DMS53 treated with DMSO at 0.1 percent for 48 hours (cell line): ENCODE data around the gene ARL11.
"Not testable (repeated sequence)": the region's sequence is repeated elsewhere in the genome, so short reads cannot be mapped to it uniquely, and the experiment has no call there.

Experiments used
- DNase-seq: peaks from one replicate; lab custom pipeline; 2025; ENCODE audit not compliant: unreplicated experiment; lab: John Stamatoyannopoulos, UW

The ARL11 gene

DNA sequence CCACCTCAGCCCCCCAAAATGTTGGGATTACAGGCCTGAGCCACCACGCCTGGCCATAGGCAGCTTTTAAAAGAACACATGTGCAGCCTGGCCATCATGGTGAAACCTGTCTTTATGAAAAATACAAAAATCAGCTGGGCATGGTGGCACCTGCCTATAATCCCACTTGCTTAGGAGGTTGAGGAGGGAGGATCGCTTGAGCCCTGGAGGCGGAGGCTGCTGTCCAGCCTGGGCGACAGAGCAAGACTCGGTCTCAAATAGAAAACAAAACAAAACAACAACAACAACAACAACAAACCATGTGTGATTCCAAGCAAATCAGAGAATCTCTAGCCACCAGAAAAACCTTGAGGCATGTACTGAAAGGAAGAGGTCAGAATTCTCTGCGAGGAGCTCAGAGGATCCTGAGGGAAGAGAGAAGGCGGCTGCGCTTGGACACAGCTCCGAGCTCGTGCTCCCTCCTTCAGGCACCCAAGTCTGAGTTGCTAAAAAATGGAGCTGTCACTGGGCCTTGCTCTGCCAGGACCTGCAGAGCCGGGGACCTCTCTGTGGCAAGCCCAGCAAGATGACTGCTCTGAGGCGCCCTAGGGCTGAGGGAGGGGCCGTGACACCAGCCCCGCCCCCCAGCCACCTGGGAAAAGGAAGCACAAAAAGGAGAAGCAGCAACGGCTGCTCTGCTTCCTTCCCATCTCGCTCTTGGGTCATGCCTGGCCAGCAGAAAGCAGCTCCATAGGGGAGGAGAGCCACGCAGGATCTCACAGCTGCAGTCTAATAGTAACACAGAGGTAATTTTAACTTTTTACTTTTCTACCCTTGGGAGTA is at the start of gene ARL11:
Gene ARL11 (plus strand): TSS at position 677 of the 822 bp plus-strand sequence. CDS start 1,941 bp downstream, outside the sequence.
- DNase-seq: no peak

DNA sequence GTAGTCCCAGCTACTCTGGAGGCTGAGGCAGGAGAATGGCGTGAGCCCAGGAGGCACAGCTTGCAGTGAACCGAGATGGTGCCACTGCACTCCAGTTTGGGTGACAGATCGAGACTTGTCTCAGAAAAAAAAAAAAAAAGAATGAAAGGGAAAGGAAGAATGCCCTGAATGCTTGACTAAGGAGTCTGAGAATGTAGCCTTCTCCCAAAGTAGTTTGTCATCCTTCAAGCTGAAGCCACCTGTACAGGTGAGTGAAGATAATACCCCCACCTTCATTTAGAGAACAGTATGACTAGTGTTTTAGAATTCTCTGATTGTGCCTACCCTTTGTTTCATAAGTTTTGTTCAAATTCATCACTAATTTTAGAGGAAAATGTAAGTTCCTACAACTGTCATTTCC is 48.8 kb upstream of the ARL11 start:
- no peak for DNase-seq

DNA sequence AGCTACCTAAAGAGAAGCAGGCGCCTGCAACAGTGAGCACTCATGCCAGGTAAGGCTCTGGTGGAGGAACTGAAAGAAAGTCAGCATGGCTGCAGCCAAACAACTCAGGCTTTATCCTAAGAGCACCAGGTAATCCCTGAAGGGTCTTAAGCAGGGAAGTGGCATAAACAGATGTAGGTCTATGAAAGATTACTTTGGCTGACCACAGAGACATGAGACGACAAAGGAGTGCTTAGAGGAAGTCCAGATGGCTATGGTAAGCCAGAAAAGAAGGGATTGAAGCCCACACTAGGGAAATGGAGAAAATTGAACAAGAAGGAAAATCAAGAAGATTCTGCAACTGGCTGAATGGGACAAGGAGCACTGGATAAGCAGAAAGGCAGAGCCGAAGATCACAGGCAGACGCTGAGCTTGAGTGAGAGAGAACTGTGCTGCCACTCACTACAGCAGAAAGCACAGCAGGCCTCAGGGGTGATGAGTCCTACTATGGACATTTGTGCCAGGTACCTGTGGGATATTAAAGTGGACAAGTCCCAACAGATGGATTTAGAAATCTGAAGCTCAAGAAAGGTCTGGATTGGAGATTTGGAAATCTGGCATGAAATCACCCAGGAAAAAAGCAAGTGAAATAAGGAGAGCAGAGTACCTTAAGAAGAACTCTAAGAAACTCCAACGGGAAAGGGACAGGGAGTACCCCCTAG is 47.2 kb upstream of the ARL11 start:
- DNase-seq: no peak

DNA sequence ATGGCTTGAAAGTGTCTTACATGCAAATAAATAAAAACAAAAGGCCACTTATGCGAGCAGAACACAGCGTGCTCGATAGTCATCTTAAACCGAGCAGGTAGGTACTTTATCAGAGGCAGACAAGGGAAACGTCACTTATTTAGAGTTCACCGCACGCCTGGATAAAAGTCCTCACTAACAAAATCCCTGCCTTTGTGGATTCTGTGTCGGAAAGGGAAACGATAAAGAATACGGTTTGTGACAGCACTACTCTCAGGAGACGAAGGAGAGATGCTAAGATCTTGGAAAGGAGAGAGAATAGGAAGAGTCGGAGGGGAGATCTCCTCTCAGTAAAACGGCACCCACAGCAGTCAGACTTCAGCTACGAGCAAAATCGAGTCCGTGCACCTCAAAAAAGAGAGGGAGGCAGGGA is 43.5 kb upstream of the ARL11 start:
- DNase-seq: no peak

DNA sequence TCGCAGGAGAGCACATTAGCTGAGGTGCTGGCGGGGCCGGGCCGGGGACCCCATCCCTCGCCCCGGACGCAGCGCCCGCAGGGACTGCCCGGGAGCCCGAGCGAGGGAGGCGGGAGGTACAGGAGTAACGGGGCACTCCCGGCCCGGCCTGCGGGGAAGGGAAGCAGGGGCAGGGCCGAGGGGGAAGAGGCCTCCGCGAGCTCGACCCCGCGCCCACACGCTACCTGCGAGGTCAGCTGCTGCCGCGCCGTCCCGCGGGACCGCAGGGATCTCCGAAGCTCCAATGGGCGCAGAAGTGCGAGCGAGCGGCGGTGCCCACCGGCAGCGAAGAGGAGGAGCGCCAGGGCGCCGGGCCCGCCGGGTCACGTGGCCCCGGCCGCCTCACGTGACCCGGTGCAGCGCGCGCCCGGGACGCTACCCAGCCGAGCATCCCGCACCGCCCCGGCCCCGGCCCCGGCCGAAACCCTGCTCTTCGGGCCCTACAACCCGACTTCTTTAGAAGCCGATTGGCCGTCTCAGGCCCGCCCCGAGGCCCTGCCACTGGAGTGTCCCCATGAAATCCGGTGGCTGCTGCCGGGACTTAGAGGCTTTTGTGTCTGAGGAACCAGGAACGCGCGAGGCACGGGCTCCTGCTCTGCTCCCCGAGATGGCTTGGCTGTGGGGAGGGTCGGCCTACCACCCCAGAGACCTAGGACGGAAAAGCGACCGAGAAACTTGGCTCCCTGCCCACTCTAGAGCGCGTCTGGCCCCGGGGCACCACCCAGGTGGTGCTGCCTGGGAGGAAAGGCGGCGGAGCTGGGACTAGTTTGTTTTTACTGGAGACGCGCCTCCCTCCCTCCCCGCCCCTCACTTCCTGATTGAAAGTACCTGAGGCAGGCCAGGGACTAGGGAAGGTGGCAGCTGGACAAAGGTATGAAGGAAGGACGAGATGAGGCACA is 42.8 kb upstream of the ARL11 start, which contains the start of gene RCBTB1:
Gene RCBTB1 (minus strand): TSS at position 339 of the 938 bp plus-strand sequence. CDS start 18,279 bp downstream, outside the sequence.
- peak; percentile 54 for DNase-seq

DNA sequence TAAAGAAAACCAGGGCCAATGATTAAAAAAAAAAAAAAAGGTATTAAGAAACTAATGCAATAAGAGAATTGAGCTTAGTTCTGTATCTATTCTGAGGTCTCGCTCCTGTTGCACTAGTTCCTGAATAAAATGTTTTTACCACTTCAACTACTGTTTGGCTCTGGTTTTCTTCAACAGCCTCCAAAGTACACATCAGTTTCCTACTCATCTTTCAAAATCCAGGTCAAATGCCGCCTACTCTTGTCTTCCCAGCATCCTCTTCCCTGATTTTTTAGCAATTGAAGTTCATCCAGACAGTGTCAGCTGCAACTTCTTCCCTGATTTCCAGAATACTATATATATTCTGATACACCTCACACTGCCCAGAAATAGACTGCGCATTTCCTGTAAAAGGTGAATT is 41.6 kb upstream of the ARL11 start:
- no peak for DNase-seq

DNA sequence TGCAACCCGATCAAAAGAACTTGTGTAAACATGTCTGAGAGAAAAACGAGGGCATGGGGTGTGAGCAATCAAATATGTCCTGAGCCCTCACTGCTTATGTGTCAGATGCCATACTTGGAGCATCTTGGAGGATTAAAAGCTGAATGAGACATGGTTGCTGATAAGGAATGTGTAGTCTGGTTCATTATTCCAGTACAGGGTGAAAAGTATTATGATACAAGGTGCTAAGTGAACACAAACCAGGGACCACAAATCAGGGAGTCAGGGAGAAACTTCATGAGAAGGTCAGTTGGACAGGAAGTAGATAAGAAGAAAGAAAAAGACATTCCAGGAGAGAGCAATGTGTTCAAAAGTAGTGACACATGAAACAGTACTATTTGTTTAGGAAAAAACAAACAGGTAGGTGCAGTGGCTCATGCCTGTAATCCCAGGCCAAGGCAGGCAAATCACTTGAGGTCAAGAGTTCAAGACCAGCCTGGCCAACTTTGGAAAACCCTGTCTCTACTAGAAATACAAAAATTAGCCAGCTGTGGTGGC is 40.9 kb upstream of the ARL11 start:
- no peak for DNase-seq

DNA sequence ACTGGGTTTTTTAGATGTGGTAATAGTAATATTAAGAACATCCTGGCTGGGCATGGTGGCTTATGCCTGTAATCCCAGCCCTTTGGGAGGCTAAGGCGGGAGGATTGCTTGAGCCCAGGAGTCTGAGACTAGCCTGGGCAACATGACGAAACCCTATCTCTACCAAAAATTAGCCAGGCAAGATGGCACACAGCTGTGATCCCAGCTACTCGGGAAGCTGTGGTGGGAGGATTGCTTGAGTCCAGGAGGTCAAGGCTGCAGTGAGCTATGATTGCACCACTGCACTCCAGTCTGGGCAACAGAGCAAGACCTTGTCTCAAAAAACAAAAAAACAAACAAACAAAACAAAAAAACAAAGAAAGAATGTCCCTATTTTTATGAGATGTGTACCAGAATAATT is 37.6 kb upstream of the ARL11 start:
- not testable (repeated sequence) for DNase-seq

DNA sequence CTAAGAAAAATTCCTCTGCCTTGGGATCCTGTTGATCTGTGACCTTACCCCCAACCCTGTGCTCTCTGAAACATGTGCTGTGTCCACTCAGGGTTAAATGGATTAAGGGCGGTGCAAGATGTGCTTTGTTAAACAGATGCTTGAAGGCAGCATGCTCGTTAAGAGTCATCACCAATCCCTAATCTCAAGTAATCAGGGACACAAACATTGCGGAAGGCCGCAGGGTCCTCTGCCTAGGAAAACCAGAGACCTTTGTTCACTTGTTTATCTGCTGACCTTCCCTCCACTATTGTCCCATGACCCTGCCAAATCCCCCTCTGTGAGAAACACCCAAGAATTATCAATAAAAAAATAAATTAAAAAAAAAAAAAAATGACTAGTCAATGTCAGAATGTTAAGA is 34.4 kb upstream of the ARL11 start:
- DNase-seq: not testable (repeated sequence)

DNA sequence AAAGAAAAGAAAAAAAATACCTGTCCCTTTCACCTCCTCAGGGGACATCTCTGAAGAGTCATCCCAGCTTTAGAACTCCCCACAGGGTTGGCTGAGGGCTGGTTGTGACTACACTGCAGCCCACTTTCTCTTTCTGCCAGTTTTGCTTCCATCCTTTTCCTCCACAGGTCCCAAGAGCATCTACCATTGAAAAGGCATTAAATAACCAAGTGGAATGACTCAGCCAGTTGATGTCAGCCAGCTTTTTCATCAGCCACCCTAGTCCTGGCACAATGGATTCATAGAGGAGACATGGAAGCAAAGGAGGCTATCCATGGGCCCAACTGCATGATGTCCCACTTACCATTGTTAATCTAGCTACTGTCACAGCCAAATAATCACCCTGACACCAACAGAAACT is 33.7 kb upstream of the ARL11 start:
- DNase-seq: no peak

DNA sequence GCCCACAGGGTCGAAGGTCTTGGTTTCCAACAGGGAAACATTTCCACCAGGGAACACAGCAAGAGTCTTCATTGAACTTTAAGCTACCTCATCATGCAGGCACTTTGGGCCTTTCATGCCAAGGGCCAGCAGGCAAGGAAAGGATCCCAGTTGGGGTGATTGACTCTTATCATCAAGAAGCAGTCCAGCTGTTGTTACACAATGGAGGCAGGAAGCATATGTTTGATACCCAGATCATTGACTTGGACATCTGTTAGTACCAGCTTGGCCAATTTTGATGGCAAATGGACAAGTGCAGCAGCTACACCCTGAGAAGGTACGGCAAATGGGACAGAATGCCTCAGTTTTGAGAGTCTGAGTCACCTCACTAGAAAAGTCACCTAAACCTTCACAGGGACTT is 32.1 kb upstream of the ARL11 start:
- no peak for DNase-seq

DNA sequence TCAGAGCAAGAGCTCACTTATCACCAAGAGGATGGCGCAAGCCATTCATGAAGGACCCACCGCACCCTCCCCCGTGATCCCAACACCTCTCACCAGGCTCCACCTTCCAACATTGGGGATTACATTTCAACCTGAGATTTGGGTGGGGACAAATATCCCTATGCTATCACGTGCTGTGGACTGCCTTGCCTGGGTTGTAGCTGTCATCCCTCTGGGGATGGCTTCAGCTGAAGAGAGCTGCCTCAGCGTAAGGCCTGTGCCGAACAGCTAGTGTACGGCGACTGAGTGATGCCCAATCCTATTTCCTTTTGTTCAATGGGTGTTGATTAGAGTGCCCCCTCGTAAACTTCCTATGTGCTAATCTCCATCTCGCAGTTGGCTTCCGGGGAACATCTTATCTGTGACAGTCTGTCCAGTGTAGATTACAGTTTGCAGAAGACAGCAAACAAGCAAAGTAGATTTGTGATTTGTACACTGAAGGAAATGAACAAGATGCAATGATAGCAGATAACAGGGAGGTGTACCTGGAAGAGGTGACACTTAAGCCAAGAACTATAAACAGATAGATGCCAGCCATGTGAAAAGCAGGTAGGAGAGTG is 31.2 kb upstream of the ARL11 start:
- no peak for DNase-seq

DNA sequence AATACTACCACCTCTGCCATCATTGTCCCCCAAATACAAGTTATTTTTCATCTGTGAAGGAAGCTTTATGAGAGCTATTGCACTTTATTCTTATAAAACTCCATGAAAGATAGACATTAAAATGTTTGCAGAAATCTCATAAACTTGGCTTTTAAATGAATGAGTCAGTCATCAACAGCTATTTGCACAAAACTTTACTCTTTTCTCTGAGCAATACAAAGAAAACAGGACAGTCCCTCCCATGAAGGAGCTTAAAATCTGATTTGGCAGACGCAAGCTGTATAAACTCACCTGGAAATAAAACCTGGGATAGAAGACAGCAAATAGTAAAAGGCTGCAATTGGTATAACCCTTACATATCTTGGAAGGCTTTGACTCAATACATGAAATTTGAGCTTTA is 26.3 kb upstream of the ARL11 start:
- DNase-seq: no peak

DNA sequence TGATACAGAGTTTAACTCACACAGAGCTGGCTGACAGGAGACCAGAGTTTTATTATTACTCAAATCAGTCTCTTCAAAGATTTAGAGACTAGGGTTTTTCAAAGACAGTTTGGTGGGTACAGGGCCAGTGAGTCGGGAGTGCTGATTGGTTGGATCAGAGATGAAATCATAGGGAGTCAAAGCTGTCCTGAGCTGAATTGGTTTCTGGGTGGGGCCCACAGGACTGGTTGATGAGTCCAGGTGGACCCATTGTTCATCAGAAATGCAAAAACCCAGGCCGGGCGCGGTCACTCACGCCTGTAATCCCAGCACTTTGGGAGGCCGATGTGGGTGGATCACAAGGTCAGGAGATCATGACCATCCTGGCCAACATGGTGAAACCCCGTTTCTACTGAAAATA is 25.7 kb upstream of the ARL11 start:
- not testable (repeated sequence) for DNase-seq

DNA sequence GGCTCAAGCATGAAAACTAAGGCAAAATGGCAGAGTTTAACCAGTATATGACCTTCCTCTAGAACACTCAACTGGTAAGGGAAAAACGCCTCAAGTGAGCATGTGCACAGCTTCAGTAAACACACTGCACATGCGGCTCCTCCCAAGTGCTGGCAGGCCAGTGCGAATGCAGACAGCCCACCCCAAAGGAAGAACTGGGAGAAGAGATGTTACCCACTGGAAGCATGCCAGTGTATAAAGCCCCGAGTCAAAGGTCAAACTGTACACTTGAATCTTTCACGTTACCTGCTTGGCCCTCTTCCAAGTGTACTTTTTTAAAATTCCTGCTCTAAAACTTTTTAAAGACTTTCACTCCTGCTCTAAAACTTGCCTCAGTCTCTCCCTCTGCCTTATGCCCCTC is 23.7 kb upstream of the ARL11 start:
- DNase-seq: no peak

DNA sequence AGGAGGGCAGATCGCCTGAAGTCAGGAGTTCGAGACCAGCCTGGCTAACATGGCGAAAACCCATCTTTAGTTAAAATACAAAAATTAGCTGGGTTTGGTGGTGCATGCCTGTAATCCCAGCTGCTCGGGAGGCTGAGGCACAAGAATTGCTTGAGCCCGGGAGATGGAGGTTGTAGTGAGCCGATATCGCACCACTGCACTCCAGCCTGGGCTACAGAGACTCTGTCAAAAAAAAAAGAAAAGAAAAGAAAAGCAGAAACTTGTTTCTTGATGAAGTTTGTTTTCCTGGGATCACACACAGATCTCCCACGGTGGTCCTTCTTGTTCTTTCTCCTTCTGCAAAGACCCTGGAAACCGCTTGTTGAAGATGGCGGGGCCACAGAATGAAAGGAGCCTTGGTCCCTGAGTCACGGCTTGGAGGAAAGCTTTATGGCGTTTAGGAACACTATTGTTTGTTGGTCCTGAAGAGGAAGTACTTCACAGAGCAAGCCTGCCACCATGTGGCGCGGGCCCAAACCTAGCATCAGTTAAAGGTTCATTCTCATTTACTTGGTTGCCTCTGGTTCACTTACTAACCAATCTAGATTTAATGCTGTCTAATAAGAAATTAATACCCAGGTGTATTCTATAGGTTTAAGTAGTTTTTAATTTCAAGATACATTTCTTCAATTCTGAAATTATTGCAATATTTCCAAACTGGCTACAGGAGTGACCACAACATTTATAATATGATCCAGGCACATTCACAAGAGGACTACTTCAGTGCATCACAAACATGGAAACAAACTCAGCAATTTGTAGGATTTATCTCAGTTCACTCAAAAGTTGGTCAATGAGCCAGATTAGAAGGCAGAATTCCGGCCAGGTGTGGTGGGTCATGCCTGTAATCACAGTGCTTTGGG is 21.3 kb upstream of the ARL11 start:
- DNase-seq: peak; percentile 80

DNA sequence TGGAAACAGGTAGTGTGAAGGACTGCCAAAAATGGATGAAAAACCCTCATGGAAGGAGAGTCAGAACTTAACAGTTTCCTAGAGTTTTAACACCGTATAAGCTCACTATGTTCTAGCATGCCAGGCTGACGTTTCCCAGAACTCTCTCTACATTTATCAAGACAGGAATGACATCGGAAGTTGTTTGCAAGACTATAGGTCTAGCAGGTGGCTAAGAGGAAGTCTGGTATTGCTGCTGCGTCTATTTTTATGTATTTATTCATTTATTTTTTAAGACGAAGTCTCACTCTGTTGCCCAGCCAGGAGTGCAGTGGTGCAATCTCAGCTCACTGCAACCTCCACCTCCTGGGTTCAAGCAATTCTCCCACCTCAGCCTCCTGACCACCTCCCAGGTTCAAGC is 20.5 kb upstream of the ARL11 start:
- no peak for DNase-seq

DNA sequence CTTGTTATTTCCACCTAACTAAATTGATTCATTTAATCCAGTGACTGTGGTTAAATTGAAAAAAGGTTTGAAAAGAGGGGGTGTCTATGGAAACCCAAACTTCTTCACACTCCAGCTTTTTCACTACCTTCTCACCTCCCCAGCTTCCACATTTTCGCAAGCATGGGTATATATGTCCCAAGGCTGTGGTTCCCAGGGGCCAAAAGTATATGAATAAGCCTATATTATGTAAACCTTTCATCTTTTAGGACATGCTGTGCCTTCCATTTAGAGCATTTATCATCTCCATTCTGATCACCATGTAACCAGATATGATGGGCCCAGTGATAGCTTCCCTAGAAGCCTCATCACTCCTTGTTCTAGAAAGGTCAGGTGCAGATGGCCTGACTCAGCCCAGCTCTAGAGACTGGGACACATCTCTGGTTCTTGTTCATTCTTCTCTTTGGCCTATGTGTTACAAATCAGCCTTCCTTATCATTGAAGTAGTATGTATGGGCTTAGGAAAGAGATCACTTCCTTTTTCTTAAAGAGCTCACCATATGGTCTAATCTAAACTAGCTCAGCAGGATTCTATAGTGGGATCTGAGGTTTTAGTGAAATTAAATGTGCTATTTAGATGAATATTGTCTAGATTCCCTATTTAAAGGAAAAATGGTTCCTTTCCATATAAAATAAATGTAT is 19.5 kb upstream of the ARL11 start:
- no peak for DNase-seq

DNA sequence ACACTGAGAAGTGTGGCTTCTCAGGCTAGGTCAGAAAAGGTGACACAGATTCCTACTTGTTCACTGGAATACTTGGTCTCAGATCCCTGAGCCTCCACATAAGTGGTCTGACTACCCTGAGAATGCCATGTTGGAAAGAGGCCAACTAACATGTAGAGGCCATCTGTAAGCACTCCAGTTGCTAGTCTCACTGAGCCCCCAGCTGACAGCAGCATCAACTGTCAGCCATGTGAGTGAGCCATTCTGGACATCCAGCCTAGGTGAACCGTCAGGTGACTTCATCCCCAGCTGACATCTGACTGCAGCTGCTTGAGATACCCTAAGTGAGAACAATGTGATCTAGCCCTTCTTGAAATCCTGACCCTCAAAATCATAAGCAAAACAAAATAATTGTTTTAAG is 18.1 kb upstream of the ARL11 start:
- peak; percentile 45 for DNase-seq
